ENCODE data around the gene LBHD1.
A peak's percentile ranks its signal among the peaks of the same experiment; 100 is the strongest.
"Not testable (repeated sequence)": the region's sequence is repeated elsewhere in the genome, so short reads cannot be mapped to it uniquely, and the experiment has no call there.

Gene LBHD1

DNA sequence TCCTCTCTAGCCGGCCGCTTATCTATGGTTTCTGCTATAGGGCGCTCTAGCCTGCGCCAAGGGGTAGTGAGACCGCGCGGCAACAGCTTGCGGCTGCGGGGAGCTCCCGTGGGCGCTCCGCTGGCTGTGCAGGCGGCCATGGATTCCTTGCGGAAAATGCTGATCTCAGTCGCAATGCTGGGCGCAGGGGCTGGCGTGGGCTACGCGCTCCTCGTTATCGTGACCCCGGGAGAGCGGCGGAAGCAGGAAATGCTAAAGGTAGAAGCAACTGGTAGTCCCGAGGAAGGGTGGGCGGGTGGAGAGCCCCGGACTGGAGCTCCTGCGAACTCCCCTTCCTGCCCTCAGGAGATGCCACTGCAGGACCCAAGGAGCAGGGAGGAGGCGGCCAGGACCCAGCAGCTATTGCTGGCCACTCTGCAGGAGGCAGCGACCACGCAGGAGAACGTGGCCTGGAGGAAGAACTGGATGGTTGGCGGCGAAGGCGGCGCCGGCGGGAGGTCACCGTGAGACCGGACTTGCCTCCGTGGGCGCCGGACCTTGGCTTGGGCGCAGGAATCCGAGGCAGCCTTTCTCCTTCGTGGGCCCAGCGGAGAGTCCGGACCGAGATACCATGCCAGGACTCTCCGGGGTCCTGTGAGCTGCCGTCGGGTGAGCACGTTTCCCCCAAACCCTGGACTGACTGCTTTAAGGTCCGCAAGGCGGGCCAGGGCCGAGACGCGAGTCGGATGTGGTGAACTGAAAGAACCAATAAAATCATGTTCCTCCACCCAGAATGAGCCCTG lies at the start of gene LBHD1, which contains the start of gene UQCC3:
Gene LBHD1 (minus strand): TSS at position 660 of the 782 bp plus-strand sequence. CDS start 2,236 bp downstream, outside the sequence.
Gene UQCC3 (plus strand): TSS at position 66 of the 782 bp plus-strand sequence. CDS start 73 bp downstream, at position 139.
- DNase-seq (ENCODE audit: low read depth, low spot score) = peak; percentile 73

GRCh38 chr11:62719302-62719978 lies 47.4 kb upstream of the LBHD1 start:
- no peak for DNase-seq (ENCODE audit: low read depth, low spot score)

DNA sequence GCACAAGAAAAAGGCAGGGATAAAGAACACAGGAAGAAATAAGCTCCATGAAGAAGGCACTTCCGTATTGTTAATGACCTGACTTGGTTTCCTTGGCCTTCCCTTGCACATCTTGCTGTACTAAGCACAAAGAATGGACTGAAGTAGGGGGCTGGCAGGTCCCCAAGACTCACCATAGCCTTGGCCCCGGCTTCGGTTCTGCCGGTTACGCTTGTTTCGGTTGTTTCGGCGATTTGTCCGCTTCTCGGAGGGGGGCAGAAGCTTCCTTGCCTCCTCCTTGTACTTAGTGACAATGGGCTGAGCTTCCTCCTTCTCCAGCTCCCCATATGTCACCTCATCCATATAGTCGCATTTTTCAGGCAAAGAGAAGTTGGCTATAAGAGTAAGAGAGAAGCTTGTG lies 44.7 kb upstream of the LBHD1 start:
- DNase-seq (ENCODE audit: low read depth, low spot score) = no peak

DNA sequence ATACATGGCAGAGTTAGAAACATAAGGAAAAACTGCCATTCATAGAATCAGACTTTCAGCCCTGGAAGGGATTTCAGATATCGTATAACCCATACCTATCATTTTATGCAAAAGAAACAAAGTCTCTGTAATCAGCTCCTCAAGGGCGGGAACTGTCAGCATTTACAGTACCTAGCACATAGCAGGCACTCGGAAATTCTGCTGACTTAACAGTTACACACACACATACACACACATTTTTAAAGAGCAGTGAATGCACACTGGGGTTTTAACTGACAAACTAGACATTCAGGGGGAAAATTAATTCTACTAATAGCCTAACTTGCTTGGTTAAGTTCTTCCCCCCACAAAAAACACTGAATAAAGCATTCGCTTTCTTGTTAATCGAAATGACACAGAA lies 44.1 kb upstream of the LBHD1 start:
- DNase-seq (ENCODE audit: low read depth, low spot score) = no peak

GRCh38 chr11:62715150-62716130 lies 43.4 kb upstream of the LBHD1 start:
- no peak for DNase-seq (ENCODE audit: low read depth, low spot score)

DNA sequence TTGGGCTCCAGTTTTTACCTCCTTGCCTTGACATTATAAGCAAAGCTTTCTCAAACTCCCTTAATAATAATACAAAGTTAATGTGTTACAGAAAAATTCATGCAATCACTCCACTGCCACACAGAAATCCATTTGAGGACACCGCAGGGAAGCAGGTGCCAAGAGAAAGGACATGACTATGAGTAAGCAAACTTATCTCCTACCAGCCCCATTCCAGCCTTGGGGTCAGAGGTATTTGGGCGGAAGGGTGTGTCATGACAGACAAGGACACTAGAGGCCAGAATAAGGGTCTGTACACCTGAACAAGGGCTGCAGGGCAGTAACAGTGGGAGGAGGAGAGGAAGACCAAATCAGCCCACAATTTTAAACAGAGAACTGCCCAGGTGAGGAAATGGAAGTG lies 41.3 kb upstream of the LBHD1 start:
- DNase-seq (ENCODE audit: low read depth, low spot score) = no peak

- no peak for DNase-seq (ENCODE audit: low read depth, low spot score)
Measured at GRCh38 chr11:62712861-62713260, 40.8 kb upstream of the LBHD1 start.

- no peak for DNase-seq (ENCODE audit: low read depth, low spot score)
Measured at GRCh38 chr11:62712276-62712812, 40.3 kb upstream of the LBHD1 start.

GRCh38 chr11:62710001-62710345 lies 37.9 kb upstream of the LBHD1 start:
- DNase-seq (ENCODE audit: low read depth, low spot score) = no peak

GRCh38 chr11:62709247-62710000 lies 37.4 kb upstream of the LBHD1 start:
- peak; percentile 91 for DNase-seq (ENCODE audit: low read depth, low spot score)

DNA sequence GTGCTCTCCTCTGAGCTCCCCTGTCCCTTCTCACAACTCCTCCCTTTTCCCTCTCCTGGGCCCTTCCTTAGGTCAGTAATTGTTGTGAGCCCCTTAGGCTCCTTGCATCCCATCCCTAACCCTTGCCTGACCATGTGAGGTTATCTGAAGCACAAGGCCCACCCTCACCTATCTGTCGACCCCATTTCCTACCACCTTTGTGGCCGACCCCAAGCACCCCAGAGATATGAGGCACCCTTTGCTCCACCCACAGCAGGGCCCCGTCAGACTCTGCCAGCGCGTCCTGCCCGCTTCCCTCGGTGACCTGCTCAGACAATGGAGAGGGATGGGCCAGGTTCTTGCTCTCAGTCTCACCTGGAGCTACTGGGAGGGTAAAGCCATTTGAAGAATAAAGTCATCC lies 36.7 kb upstream of the LBHD1 start:
- DNase-seq (ENCODE audit: low read depth, low spot score) = no peak

GRCh38 chr11:62708392-62708791 lies 36.3 kb upstream of the LBHD1 start:
- no peak for DNase-seq (ENCODE audit: low read depth, low spot score)

DNA sequence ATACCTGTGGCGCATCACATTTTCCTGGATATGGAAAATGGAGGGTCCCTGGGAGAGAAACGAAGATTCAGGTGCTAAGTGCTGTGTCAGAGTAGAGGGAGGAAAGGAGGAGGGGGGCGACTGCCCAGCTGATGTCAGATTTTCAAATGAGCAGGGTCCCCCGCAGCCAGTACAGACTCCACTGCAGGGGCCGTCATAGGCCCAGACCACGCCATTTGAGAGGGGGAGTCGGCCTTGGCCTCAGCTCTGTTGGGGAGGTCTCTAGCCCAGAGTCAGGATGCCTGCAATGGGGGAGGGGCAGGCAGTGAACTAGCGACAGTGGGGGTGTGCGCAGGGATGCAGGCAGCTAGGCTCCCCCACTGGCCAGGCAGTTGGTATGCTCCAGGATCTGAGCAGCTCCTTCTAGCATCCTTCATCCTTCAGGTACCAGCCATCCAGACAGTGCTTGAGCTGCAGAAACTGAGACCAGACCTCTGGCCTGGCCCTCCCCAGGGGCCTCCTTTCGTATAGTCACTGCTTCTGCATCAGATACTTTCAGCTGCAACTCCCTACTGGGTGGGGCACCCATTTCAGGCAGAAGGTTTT lies 35.3 kb upstream of the LBHD1 start, which contains the start of the genes BSCL2 and GNG3:
Gene BSCL2 (minus strand): TSS at position 148 of the 585 bp plus-strand sequence. CDS start 229 bp downstream, outside the sequence.
Gene GNG3 (plus strand): TSS at position 400 of the 585 bp plus-strand sequence. CDS start 620 bp downstream, outside the sequence.
- no peak for DNase-seq (ENCODE audit: low read depth, low spot score)

DNA sequence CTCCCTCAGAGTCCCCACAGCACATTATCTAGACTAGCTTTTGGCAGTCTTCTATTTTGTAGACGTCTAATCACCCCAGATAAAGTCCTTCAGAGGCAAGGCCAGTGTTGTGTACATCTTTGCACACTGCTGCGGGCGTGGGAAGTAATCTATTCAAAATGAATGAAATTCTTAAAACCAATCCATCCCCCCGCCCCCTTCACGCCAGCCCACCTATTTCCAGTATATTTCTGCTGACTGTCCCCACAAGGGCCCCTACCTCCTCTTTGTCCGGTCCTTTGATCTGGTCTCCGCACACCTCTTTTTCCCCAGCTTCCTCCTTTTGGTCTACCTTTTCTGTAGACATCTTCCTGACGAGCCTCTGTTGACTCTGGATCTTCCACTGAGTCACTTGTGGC lies 34.8 kb upstream of the LBHD1 start:
- DNase-seq (ENCODE audit: low read depth, low spot score) = no peak

GRCh38 chr11:62705880-62706849 lies 34.1 kb upstream of the LBHD1 start:
- peak; percentile 83 for DNase-seq (ENCODE audit: low read depth, low spot score)

- no peak for DNase-seq (ENCODE audit: low read depth, low spot score)
Measured at GRCh38 chr11:62705413-62705812, 33.3 kb upstream of the LBHD1 start.

DNA sequence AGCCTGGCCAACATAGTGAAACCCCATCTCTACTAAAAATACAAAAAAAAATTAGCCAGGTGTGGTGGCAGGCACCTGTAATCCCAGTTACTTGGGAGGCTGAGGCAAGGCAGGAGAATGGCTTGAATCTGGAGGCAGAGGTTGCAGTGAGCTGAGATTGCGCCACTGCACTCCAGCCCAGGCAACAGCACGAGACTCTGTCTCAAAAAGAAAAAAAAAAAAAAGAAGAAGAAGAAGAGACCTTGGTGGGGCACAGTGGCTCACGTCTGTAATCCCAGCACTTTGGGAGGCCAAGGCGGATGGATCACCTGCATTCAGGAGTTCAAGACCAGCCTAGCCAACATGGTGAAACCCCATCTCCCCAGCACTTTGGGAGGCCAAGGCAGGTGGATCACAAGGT lies 31.9 kb upstream of the LBHD1 start:
- not testable (repeated sequence) for DNase-seq (ENCODE audit: low read depth, low spot score)

DNA sequence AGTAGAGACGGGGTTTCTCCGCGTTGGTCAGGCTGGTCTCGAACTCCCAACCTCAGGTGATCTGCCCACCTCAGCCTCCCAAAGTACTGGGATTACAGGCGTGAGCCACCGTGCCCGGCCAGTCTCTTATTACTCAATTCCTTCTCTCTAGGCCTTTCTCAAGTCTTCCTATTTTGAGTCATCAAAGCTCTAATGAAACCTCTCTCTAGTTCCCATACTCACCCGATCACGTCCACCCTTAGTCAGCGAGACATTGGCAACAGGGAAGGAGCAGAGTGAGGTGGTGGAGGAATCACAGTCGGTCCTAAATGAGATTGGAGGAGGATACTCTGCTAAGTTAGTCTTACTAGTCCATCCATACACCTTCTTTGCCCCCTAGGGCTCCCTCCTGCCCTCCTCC lies 30.2 kb upstream of the LBHD1 start:
- no peak for DNase-seq (ENCODE audit: low read depth, low spot score)

Data from activated naive CD8-positive, alpha-beta T cell treated with anti-CD3 and anti-CD28 coated beads, Interleukin-2, amount 50 U/mL, for 16 hours (primary cell).